ENCODE measurements around the gene FAM50A. TPM values are rescaled to one million over a fixed set of nuclear protein-coding genes. Genes with fewer than 3 reads are reported as not detected.
A peak's percentile ranks its signal among the peaks of the same experiment; 100 is the strongest.

The FAM50A gene
- total and polyA plus RNA-seq, 4 experiments from 2014 or later, result 35.6 to 70.3 (median 66.7) TPM

- peak overlapping the region; percentile 81 to 97 (median 91) for H3K27ac Mint-ChIP-seq
- peaks cover 48% of the 10 kb centered on the region for H3K4me1 ChIP-seq (ENCODE audit: insufficient read depth, low read length)
- ChIA-PET CTCF (ENCODE audit: partially characterized antibody) (no interaction called here), POLR2A (ENCODE audit: partially characterized antibody) (interaction anchor here (0.7 to 1.5 kb wide), 7 partner anchors 9 to 52 kb away, joined by 3 to 7 read pairs (median 4); partner anchors contain the start of gene SLC10A3)
- H3K9me3 Mint-ChIP-seq, result peaks cover 0 to 6% (median 0%) of the 10 kb centered on the region in 8 donors
- peak overlapping the region; percentile 29 to 40 for H3K4me3 ChIP-seq (ENCODE audit: low read length in 2 of 2)
- DNase-seq, result no peak
- peak overlapping the region; percentile 63 for H3K27ac ChIP-seq (ENCODE audit: low read depth, low read length)
- peaks cover 11 to 45% (median 28%) of the 10 kb centered on the region in 4 donors for H3K4me1 Mint-ChIP-seq
- H3K27me3 ChIP-seq (ENCODE audit: insufficient read depth, low read length), result no peaks in the 10 kb centered on the region
- no peaks in the 10 kb centered on the region for H3K36me3 ChIP-seq (ENCODE audit: insufficient read depth, low read length)
- no peaks in the 10 kb centered on the region for H3K27me3 Mint-ChIP-seq
- peaks cover 4 to 30% of the 10 kb centered on the region in 2 donors for H3K36me3 Mint-ChIP-seq
- H3K9me3 ChIP-seq (ENCODE audit: control insufficient read depth in 1 of 2, low read length in 2 of 2), result no peaks in the 10 kb centered on the region
- intact Hi-C loops (cut with micrococcal nuclease), result loop anchor here (5.0 kb wide), 1 partner anchor 79 kb away; the partner anchor contains the start of gene FAM3A
- H3K4me3 Mint-ChIP-seq, result peak overlapping the region; percentile 86 to 89 (median 87)
Observed at GRCh38 chrX:154437971-154438893, 5.7 kb upstream of the FAM50A start.

- ChIA-PET POLR2A (ENCODE audit: partially characterized antibody) (interaction anchor here (0.6 to 1.6 kb wide), 4 partner anchors 41 to 51 kb away, joined by 3 to 5 read pairs (median 4); partner anchors contain the start of genes RPL10 and SLC10A3), CTCF (ENCODE audit: partially characterized antibody) (no interaction called here)
- H3K27ac ChIP-seq (ENCODE audit: low read depth, low read length), result no peak overlapping the region
- H3K4me1 ChIP-seq (ENCODE audit: insufficient read depth, low read length), result peaks cover 56% of the 10 kb centered on the region
- H3K36me3 Mint-ChIP-seq, result peaks cover 0 to 26% of the 10 kb centered on the region in 2 donors
- no peak for DNase-seq
- H3K27me3 Mint-ChIP-seq, result no peaks in the 10 kb centered on the region
- intact Hi-C loops (cut with micrococcal nuclease), result loop anchor here (5.0 kb wide), 3 partner anchors 37 to 77 kb away; partner anchors contain the start of genes FAM3A, LAGE3 and SLC10A3
- no peaks in the 10 kb centered on the region for H3K9me3 ChIP-seq (ENCODE audit: control insufficient read depth in 1 of 2, low read length in 2 of 2)
- H3K4me1 Mint-ChIP-seq, result peaks cover 11 to 51% (median 31%) of the 10 kb centered on the region in 4 donors
- H3K27me3 ChIP-seq (ENCODE audit: insufficient read depth, low read length), result no peaks in the 10 kb centered on the region
- no peaks in the 10 kb centered on the region for H3K36me3 ChIP-seq (ENCODE audit: insufficient read depth, low read length)
- peaks cover 0 to 6% (median 0%) of the 10 kb centered on the region in 8 donors for H3K9me3 Mint-ChIP-seq
- H3K27ac Mint-ChIP-seq, result peak overlapping the region in 2 of 7 donors; percentile 46 to 81
- H3K4me3 ChIP-seq (ENCODE audit: low read length in 2 of 2), result no peak overlapping the region
- H3K4me3 Mint-ChIP-seq, result peak overlapping the region in 2 of 8 donors; percentile 4 to 61
Observed at GRCh38 chrX:154439841-154440240, 4.1 kb upstream of the FAM50A start.

- H3K27ac Mint-ChIP-seq, result peak overlapping the region; percentile 62 to 84 (median 74)
- CTCF ChIA-PET (ENCODE audit: partially characterized antibody), result no interaction called here
Observed at GRCh38 chrX:154440623-154441357, 3.2 kb upstream of the FAM50A start.

DNA sequence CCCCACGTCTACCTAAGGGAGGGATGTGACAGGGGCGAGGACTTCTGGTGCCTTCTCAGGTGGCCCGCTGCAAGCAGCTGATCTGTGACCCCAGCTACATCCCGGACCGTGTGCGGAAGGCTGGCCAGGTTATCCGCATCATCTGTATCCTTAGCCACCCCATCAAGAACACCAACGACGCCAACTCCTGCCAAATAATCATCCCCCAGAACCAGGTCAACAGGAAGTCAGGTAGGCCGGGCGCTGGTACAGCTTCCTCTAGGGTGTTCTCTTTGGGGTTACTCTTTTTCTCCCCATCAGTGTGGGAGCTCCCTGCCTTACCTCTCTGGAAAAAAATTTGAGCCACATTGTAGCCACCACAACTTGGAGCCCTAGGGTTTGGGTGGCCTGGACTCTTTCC, 2.4 kb upstream of the FAM50A start:
- Mint-ChIP-seq H3K4me1 (peaks cover 9 to 57% (median 29%) of the 10 kb centered on the region in 4 donors), H3K36me3 (peaks cover 0 to 19% of the 10 kb centered on the region in 2 donors), H3K27me3 (no peaks in the 10 kb centered on the region), H3K4me3 (peak overlapping the region in 7 of 8 donors; percentile 38 to 76 (median 69)), H3K27ac (peak overlapping the region; percentile 47 to 91 (median 81)), H3K9me3 (peaks cover 0 to 6% (median 0%) of the 10 kb centered on the region in 8 donors)
- Histone ChIP-seq H3K4me3 (ENCODE audit: low read length in 2 of 2) (no peak overlapping the region), H3K9me3 (ENCODE audit: control insufficient read depth in 1 of 2, low read length in 2 of 2) (no peaks in the 10 kb centered on the region), H3K27me3 (ENCODE audit: insufficient read depth, low read length) (no peaks in the 10 kb centered on the region), H3K36me3 (ENCODE audit: insufficient read depth, low read length) (no peaks in the 10 kb centered on the region), H3K4me1 (ENCODE audit: insufficient read depth, low read length) (peaks cover 63% of the 10 kb centered on the region), H3K27ac (ENCODE audit: low read depth, low read length) (peak overlapping the region; percentile 15)
- intact Hi-C loops (cut with micrococcal nuclease), result loop anchor here (5.0 kb wide), 2 partner anchors 36 to 51 kb away; partner anchors contain the start of genes LAGE3 and SLC10A3
- peak; percentile 29 to 57 (median 43) for DNase-seq
- CTCF ChIA-PET (ENCODE audit: partially characterized antibody), result no interaction called here
- POLR2A ChIA-PET (ENCODE audit: partially characterized antibody), result interaction anchor here (0.7 to 8.5 kb wide), 11 partner anchors 9 to 95 kb away, joined by 3 to 42 read pairs (median 6); partner anchors contain the start of genes DNASE1L1, FAM3A, PLXNA3 and RPL10

More at GRCh38 chrX:154440623-154441357, 3.2 kb upstream of the FAM50A start:
- H3K4me3 Mint-ChIP-seq, result peak overlapping the region in 2 of 8 donors; percentile 46 to 50
- H3K36me3 Mint-ChIP-seq, result peaks cover 0 to 26% of the 10 kb centered on the region in 2 donors
- intact Hi-C loops (cut with micrococcal nuclease), result loop anchor here (5.0 kb wide), 2 partner anchors 37 to 52 kb away; partner anchors contain the start of genes LAGE3 and SLC10A3
- H3K36me3 ChIP-seq (ENCODE audit: insufficient read depth, low read length), result no peaks in the 10 kb centered on the region
- no peaks in the 10 kb centered on the region for H3K9me3 ChIP-seq (ENCODE audit: control insufficient read depth in 1 of 2, low read length in 2 of 2)
- H3K27me3 Mint-ChIP-seq, result no peaks in the 10 kb centered on the region
- no peaks in the 10 kb centered on the region for H3K27me3 ChIP-seq (ENCODE audit: insufficient read depth, low read length)
- POLR2A ChIA-PET (ENCODE audit: partially characterized antibody), result interaction anchor here (0.7 to 8.5 kb wide), 13 partner anchors 9 to 96 kb away, joined by 3 to 42 read pairs (median 4); partner anchors contain the start of genes DNASE1L1, PLXNA3, RPL10 and SLC10A3
- H3K9me3 Mint-ChIP-seq, result peaks cover 0 to 6% (median 0%) of the 10 kb centered on the region in 8 donors
- H3K4me3 ChIP-seq (ENCODE audit: low read length in 2 of 2), result no peak overlapping the region
- H3K4me1 Mint-ChIP-seq, result peaks cover 11 to 56% (median 31%) of the 10 kb centered on the region in 4 donors
- no peak for DNase-seq
- H3K27ac ChIP-seq (ENCODE audit: low read depth, low read length), result no peak overlapping the region
- H3K4me1 ChIP-seq (ENCODE audit: insufficient read depth, low read length), result peaks cover 63% of the 10 kb centered on the region

GRCh38 chrX:154441984-154442707, 1.8 kb upstream of the FAM50A start:
- no peaks in the 10 kb centered on the region for H3K27me3 Mint-ChIP-seq
- peak overlapping the region; percentile 15 for H3K27ac ChIP-seq (ENCODE audit: low read depth, low read length)
- peak overlapping the region; percentile 57 to 91 (median 81) for H3K27ac Mint-ChIP-seq
- H3K27me3 ChIP-seq (ENCODE audit: insufficient read depth, low read length), result no peaks in the 10 kb centered on the region
- ChIA-PET CTCF (ENCODE audit: partially characterized antibody) (no interaction called here), POLR2A (ENCODE audit: partially characterized antibody) (interaction anchor here (0.7 to 8.5 kb wide), 9 partner anchors 10 to 95 kb away, joined by 3 to 42 read pairs (median 6); partner anchors contain the start of genes DNASE1L1, FAM3A, PLXNA3 and RPL10)
- intact Hi-C loops (cut with micrococcal nuclease), result loop anchor here (5.0 kb wide), 2 partner anchors 35 to 50 kb away; partner anchors contain the start of genes LAGE3 and SLC10A3
- peaks cover 63% of the 10 kb centered on the region for H3K4me1 ChIP-seq (ENCODE audit: insufficient read depth, low read length)
- H3K36me3 ChIP-seq (ENCODE audit: insufficient read depth, low read length), result no peaks in the 10 kb centered on the region
- H3K9me3 Mint-ChIP-seq, result peaks cover 0 to 6% (median 0%) of the 10 kb centered on the region in 8 donors
- no peaks in the 10 kb centered on the region for H3K9me3 ChIP-seq (ENCODE audit: control insufficient read depth in 1 of 2, low read length in 2 of 2)
- no peak overlapping the region for H3K4me3 ChIP-seq (ENCODE audit: low read length in 2 of 2)
- no peak for DNase-seq
- peak overlapping the region in 6 of 8 donors; percentile 38 to 76 (median 70) for H3K4me3 Mint-ChIP-seq
- peaks cover 0 to 21% of the 10 kb centered on the region in 2 donors for H3K36me3 Mint-ChIP-seq
- peaks cover 12 to 63% (median 29%) of the 10 kb centered on the region in 4 donors for H3K4me1 Mint-ChIP-seq

GRCh38 chrX:154443479-154443910, 446 bp upstream of the FAM50A start:
- Histone ChIP-seq H3K4me3 (ENCODE audit: low read length in 2 of 2) (no peak overlapping the region), H3K4me1 (ENCODE audit: insufficient read depth, low read length) (peaks cover 56% of the 10 kb centered on the region), H3K9me3 (ENCODE audit: control insufficient read depth in 1 of 2, low read length in 2 of 2) (no peaks in the 10 kb centered on the region), H3K36me3 (ENCODE audit: insufficient read depth, low read length) (peaks cover 1% of the 10 kb centered on the region), H3K27ac (ENCODE audit: low read depth, low read length) (peak overlapping the region; percentile 69), H3K27me3 (ENCODE audit: insufficient read depth, low read length) (no peaks in the 10 kb centered on the region)
- Mint-ChIP-seq H3K9me3 (no peaks in the 10 kb centered on the region), H3K4me1 (peaks cover 7 to 57% (median 23%) of the 10 kb centered on the region in 4 donors), H3K4me3 (peak overlapping the region; percentile 55 to 85 (median 64)), H3K36me3 (peaks cover 2 to 21% of the 10 kb centered on the region in 2 donors), H3K27me3 (no peaks in the 10 kb centered on the region), H3K27ac (peak overlapping the region; percentile 81 to 95 (median 89))
- intact Hi-C loops (cut with micrococcal nuclease), result loop anchor here (5.0 kb wide), 2 partner anchors 34 to 49 kb away; partner anchors contain the start of genes LAGE3 and SLC10A3
- DNase-seq, result no peak
- ChIA-PET CTCF (ENCODE audit: partially characterized antibody) (no interaction called here), POLR2A (ENCODE audit: partially characterized antibody) (interaction anchor here (1.0 to 8.5 kb wide), 5 partner anchors 15 to 72 kb away, joined by 3 to 42 read pairs (median 6); partner anchors contain the start of genes FAM3A, PLXNA3, RPL10 and SLC10A3)
